Activated CD8-positive, alpha-beta T cell treated with anti-CD3 and anti-CD28 coated beads for 36 hours (primary cell): ENCODE data around the gene AHNAK. TPM values are rescaled to one million over a fixed set of nuclear protein-coding genes. Genes with fewer than 3 reads are reported as not detected.

Source experiments
- ATAC-seq: fragments of 200-7000 bp; cut with Tn5 transposase; one replicate; pipeline ENCODE4 v1.10.0; 2021; ENCODE audit warnings: mild to moderate bottlenecking, moderate library complexity
- CTCF ChIA-PET: fragments of 350-600 bp; sonication (Branson Sonifier 250); formaldehyde crosslinking; loops from one replicate; lab custom pipeline; 2021; ENCODE audit warnings: antibody characterized with exemption; lab: Charles Lee
- POLR2A ChIA-PET: fragments of 350-600 bp; sonication (Branson Sonifier 250); formaldehyde crosslinking; loops from one replicate; lab custom pipeline; 2021; ENCODE audit warnings: antibody characterized with exemption; lab: Charles Lee
- DNase-seq: peaks from one replicate; pipeline ENCODE4 v3.0.0-alpha.2; 2020
- H3K27ac Mint-ChIP-seq: one replicate; pipeline ENCODE4 v1.8.0; 2021; ENCODE audit warnings: mild to moderate bottlenecking, mixed read lengths
- H3K27me3 Mint-ChIP-seq: one replicate; pipeline ENCODE4 v1.8.0; 2021; ENCODE audit warnings: mixed read lengths
- H3K36me3 Mint-ChIP-seq: one replicate; pipeline ENCODE4 v1.8.0; 2021; ENCODE audit warnings: low read depth, mixed read lengths
- H3K4me1 Mint-ChIP-seq: one replicate; pipeline ENCODE4 v1.8.0; 2021; ENCODE audit warnings: low read depth, mixed read lengths
- H3K4me3 Mint-ChIP-seq: one replicate; pipeline ENCODE4 v1.8.0; 2021; ENCODE audit warnings: mild to moderate bottlenecking, moderate library complexity, mixed read lengths
- H3K9me3 Mint-ChIP-seq: one replicate; pipeline ENCODE4 v1.8.0; 2021; ENCODE audit warnings: mixed read lengths
- CTCF ChIP-seq: fragments of 200-600 bp; IDR thresholded peaks from one replicate; pipeline ENCODE4 v1.8.0; 2022; ENCODE audit warnings: antibody characterized with exemption, mild to moderate bottlenecking
- intact Hi-C: fragments of 100-400 bp; cut with micrococcal nuclease; formaldehyde crosslinking; loops from one replicate; pipeline ENCODE4 v1.10.0; 2022
- total RNA-seq, 2 experiments: library from RNA; stranded (reverse); gene quantifications; one replicate each; pipeline ENCODE4 v1.2.3, GENCODE V29; 2021

The AHNAK gene
- total RNA-seq, 2 experiments from 2014 or later: 41.1 to 43.0 TPM

- Mint-ChIP-seq H3K4me1 (peaks cover 4% of the 10 kb centered on the region), H3K36me3 (no peaks in the 10 kb centered on the region), H3K4me3 (no peak overlapping the region), H3K9me3 (no peaks in the 10 kb centered on the region), H3K27ac (no peak overlapping the region), H3K27me3 (no peaks in the 10 kb centered on the region)
- TF ChIP-seq CTCF: no peak
- DNase-seq: no peak
- no peak for ATAC-seq
- POLR2A ChIA-PET: no interaction called here
- intact Hi-C loops: no loop called here
- CTCF ChIA-PET: no interaction called here
These were observed 74.3 kb downstream of the AHNAK start for GRCh38 chr11:62472063-62472884.

GRCh38 chr11:62471603-62472002 lies 75.0 kb downstream of the AHNAK start:
- ATAC-seq: no peak
- intact Hi-C loops: no loop called here
- H3K4me3 Mint-ChIP-seq: no peak overlapping the region
- no peak overlapping the region for H3K27ac Mint-ChIP-seq
- CTCF ChIA-PET: interaction anchor here (0.7 kb wide), 1 partner anchor 71 kb away, joined by 3 read pairs; no protein-coding TSS in a partner anchor
- no peaks in the 10 kb centered on the region for H3K36me3 Mint-ChIP-seq
- TF ChIP-seq CTCF: no peak
- POLR2A ChIA-PET: no interaction called here
- no peaks in the 10 kb centered on the region for H3K27me3 Mint-ChIP-seq
- peaks cover 4% of the 10 kb centered on the region for H3K4me1 Mint-ChIP-seq
- no peaks in the 10 kb centered on the region for H3K9me3 Mint-ChIP-seq
- no peak for DNase-seq

- Mint-ChIP-seq H3K4me3 (no peak overlapping the region), H3K27me3 (no peaks in the 10 kb centered on the region), H3K4me1 (peaks cover 4% of the 10 kb centered on the region), H3K27ac (no peak overlapping the region), H3K36me3 (no peaks in the 10 kb centered on the region), H3K9me3 (no peaks in the 10 kb centered on the region)
- no peak for TF ChIP-seq CTCF
- ATAC-seq: no peak
- DNase-seq: no peak
- POLR2A ChIA-PET: no interaction called here
- CTCF ChIA-PET: no interaction called here
- intact Hi-C loops: no loop called here
These were observed 78.0 kb downstream of the AHNAK start for GRCh38 chr11:62468577-62468976.

GRCh38 chr11:62466444-62466843 lies 80.2 kb downstream of the AHNAK start:
- intact Hi-C loops: no loop called here
- ATAC-seq (no peak), DNase-seq (no peak)
- no peaks in the 10 kb centered on the region for H3K9me3 Mint-ChIP-seq
- CTCF ChIA-PET: interaction anchor here (0.7 to 1.4 kb wide), 2 partner anchors 39 to 77 kb away, joined by 3 read pairs; no protein-coding TSS in a partner anchor
- no peak for TF ChIP-seq CTCF
- no peaks in the 10 kb centered on the region for H3K27me3 Mint-ChIP-seq
- H3K27ac Mint-ChIP-seq: no peak overlapping the region
- no peak overlapping the region for H3K4me3 Mint-ChIP-seq
- no peaks in the 10 kb centered on the region for H3K4me1 Mint-ChIP-seq
- POLR2A ChIA-PET: no interaction called here
- no peaks in the 10 kb centered on the region for H3K36me3 Mint-ChIP-seq

GRCh38 chr11:62464655-62465054 lies 82.0 kb downstream of the AHNAK start:
- no peak overlapping the region for H3K27ac Mint-ChIP-seq
- H3K4me3 Mint-ChIP-seq: no peak overlapping the region
- no peaks in the 10 kb centered on the region for H3K36me3 Mint-ChIP-seq
- no peaks in the 10 kb centered on the region for H3K27me3 Mint-ChIP-seq
- POLR2A ChIA-PET: no interaction called here
- H3K9me3 Mint-ChIP-seq: no peaks in the 10 kb centered on the region
- TF ChIP-seq CTCF: no peak
- intact Hi-C loops: no loop called here
- no peak for DNase-seq
- ATAC-seq: no peak
- H3K4me1 Mint-ChIP-seq: no peaks in the 10 kb centered on the region
- CTCF ChIA-PET: interaction anchor here (0.9 to 1.4 kb wide), 2 partner anchors 35 to 79 kb away, joined by 3 to 4 read pairs; no protein-coding TSS in a partner anchor
